ENCODE measurements around the gene KLHL14.

The KLHL14 gene

DNA sequence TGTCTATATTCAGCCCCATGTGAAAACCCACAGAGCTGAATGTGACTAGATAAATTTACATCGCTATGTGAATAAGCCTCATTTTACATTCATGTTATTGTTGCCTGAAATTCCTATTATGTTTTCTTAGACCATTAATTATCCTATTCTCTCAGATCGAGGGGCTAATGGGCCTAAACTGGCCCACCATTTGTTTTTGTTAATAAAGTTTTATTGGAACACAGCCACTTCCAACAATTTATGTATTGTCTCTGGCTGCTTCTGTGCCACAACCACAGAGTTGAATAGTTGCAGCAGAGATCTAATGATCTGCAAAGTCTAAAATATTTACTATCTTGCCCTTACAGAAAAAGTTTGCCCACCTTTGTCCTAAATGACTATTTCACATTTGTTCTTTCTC, 61.0 kb downstream of the KLHL14 start:
- TF ChIP-seq, protein P1, sequence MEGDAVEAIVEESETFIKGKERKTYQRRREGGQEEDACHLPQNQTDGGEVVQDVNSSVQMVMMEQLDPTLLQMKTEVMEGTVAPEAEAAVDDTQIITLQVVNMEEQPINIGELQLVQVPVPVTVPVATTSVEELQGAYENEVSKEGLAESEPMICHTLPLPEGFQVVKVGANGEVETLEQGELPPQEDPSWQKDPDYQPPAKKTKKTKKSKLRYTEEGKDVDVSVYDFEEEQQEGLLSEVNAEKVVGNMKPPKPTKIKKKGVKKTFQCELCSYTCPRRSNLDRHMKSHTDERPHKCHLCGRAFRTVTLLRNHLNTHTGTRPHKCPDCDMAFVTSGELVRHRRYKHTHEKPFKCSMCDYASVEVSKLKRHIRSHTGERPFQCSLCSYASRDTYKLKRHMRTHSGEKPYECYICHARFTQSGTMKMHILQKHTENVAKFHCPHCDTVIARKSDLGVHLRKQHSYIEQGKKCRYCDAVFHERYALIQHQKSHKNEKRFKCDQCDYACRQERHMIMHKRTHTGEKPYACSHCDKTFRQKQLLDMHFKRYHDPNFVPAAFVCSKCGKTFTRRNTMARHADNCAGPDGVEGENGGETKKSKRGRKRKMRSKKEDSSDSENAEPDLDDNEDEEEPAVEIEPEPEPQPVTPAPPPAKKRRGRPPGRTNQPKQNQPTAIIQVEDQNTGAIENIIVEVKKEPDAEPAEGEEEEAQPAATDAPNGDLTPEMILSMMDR (IDR thresholded peaks at IDR 0.05; ENCODE audit: low read depth, low read length): no peak
- no peak for TF ChIP-seq EZH2phosphoT487 (IDR thresholded peaks at IDR 0.05; ENCODE audit: low read depth)
- no peaks in the 10 kb centered on the region for H3K9me3 ChIP-seq (ENCODE audit: insufficient read depth, low read length)
- H3K36me3 ChIP-seq (replicated peaks; ENCODE audit: low read depth, low read length): peaks cover 23% of the 10 kb centered on the region
- no peak overlapping the region for H3K4me3 ChIP-seq (ENCODE audit: low read length)
- H3K4me1 ChIP-seq (ENCODE audit: low read length): peaks cover 31% of the 10 kb centered on the region
- no peak overlapping the region for H3K9ac ChIP-seq (ENCODE audit: low read length)
- H4K20me1 ChIP-seq (ENCODE audit: insufficient read depth, low read length): peaks cover 71% of the 10 kb centered on the region
- no peak overlapping the region for H3K4me2 ChIP-seq (ENCODE audit: low read length)
- H3K79me2 ChIP-seq (ENCODE audit: low read length): peaks cover 83% of the 10 kb centered on the region
- no peaks in the 10 kb centered on the region for H3K27me3 ChIP-seq (ENCODE audit: low read depth, low read length)
- H2AFZ ChIP-seq (ENCODE audit: low read depth, low read length): no peak overlapping the region
- H3K27ac ChIP-seq (ENCODE audit: low read length): no peak overlapping the region

DNA sequence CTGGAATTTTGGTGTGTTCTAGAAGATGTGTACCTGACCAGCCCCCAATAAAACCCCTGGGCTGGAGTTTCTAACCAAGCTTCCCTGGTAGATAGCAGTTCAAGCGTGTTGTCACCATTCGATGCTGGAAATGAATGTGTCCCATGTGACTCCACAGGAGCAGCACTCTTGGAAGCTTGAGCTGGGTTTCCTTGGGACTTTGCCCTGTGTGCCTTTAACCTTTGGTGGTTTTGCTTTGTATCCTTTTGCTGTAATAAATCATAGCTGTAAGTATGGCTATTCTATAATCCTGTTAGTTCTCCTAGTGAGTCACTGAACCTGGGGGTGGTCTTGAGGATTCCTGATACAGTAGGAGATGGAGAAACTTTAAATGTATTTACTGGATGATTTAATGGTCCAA, 65.2 kb downstream of the KLHL14 start:
- TF ChIP-seq, protein P1 (IDR thresholded peaks at IDR 0.05; ENCODE audit: low read depth, low read length): no peak
- TF ChIP-seq EZH2phosphoT487 (IDR thresholded peaks at IDR 0.05; ENCODE audit: low read depth): no peak
- no peak overlapping the region for H3K4me2 ChIP-seq (ENCODE audit: low read length)
- H3K36me3 ChIP-seq (replicated peaks; ENCODE audit: low read depth, low read length): peaks cover 30% of the 10 kb centered on the region
- H3K27me3 ChIP-seq (ENCODE audit: low read depth, low read length): no peaks in the 10 kb centered on the region
- no peaks in the 10 kb centered on the region for H3K9me3 ChIP-seq (ENCODE audit: insufficient read depth, low read length)
- peaks cover 4% of the 10 kb centered on the region for H3K4me1 ChIP-seq (ENCODE audit: low read length)
- H3K9ac ChIP-seq (ENCODE audit: low read length): no peak overlapping the region
- H3K4me3 ChIP-seq (ENCODE audit: low read length): no peak overlapping the region
- peaks cover 86% of the 10 kb centered on the region for H4K20me1 ChIP-seq (ENCODE audit: insufficient read depth, low read length)
- H2AFZ ChIP-seq (ENCODE audit: low read depth, low read length): no peak overlapping the region
- no peak overlapping the region for H3K27ac ChIP-seq (ENCODE audit: low read length)
- peaks cover 84% of the 10 kb centered on the region for H3K79me2 ChIP-seq (ENCODE audit: low read length)

DNA sequence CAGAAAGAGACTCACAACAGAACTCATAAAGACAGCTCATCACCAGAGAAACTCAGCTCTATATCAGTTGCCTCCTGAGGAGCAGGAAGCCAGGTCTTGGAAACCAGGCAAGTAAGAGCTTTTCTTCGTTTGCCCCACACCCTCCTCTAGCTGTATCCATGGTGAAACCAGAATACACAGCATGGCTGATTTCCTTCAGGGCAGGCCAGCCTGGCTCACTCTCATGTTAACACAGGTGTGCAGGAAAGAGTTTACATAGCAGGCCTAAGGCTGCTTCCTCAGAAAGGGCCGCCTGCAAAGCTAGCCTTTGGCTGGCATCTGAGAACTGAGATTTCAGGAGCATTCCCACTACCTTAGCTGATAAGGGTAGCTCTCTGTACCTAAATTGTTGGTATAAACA, 65.7 kb downstream of the KLHL14 start:
- Histone ChIP-seq H3K79me2 (ENCODE audit: low read length) (peaks cover 80% of the 10 kb centered on the region), H3K9ac (ENCODE audit: low read length) (no peak overlapping the region), H3K27me3 (ENCODE audit: low read depth, low read length) (no peaks in the 10 kb centered on the region), H3K9me3 (ENCODE audit: insufficient read depth, low read length) (no peaks in the 10 kb centered on the region), H3K36me3 (replicated peaks; ENCODE audit: low read depth, low read length) (peaks cover 30% of the 10 kb centered on the region), H3K4me3 (ENCODE audit: low read length) (no peak overlapping the region), H3K27ac (ENCODE audit: low read length) (no peak overlapping the region), H4K20me1 (ENCODE audit: insufficient read depth, low read length) (peaks cover 83% of the 10 kb centered on the region), H3K4me1 (ENCODE audit: low read length) (no peaks in the 10 kb centered on the region), H2AFZ (ENCODE audit: low read depth, low read length) (no peak overlapping the region), H3K4me2 (ENCODE audit: low read length) (no peak overlapping the region)
- TF ChIP-seq, protein P1 (IDR thresholded peaks at IDR 0.05; ENCODE audit: low read depth, low read length): no peak

DNA sequence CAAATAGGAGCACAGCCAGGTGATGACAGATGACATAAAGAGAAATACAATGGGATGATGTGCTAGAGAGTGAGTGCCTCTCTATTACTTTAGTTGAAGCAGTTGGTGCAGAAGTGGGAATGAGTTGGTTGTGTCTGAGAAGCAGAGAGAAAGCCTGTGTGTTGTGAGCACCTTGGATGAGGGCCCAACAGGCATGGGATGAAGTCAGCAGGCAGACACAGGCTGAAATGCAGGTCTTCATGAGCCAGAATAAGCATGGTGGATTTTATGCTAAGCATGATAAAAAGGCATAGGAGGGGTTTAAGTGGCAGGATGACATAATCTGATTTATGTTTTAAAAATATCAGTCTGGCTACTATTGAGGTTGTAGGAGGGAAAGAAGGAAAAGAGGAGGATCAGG, 71.5 kb downstream of the KLHL14 start:
- H3K9me3 ChIP-seq (ENCODE audit: insufficient read depth, low read length): no peaks in the 10 kb centered on the region
- H3K4me2 ChIP-seq (ENCODE audit: low read length): no peak overlapping the region
- no peak for TF ChIP-seq EZH2phosphoT487 (IDR thresholded peaks at IDR 0.05; ENCODE audit: low read depth)
- TF ChIP-seq, protein P1 (IDR thresholded peaks at IDR 0.05; ENCODE audit: low read depth, low read length): no peak

More for the DNA sequence above, 71.5 kb downstream of the KLHL14 start:
- Histone ChIP-seq H3K27ac (ENCODE audit: low read length) (no peak overlapping the region), H3K36me3 (replicated peaks; ENCODE audit: low read depth, low read length) (peaks cover 4% of the 10 kb centered on the region), H3K27me3 (ENCODE audit: low read depth, low read length) (no peaks in the 10 kb centered on the region), H3K4me1 (ENCODE audit: low read length) (peaks cover 8% of the 10 kb centered on the region), H2AFZ (ENCODE audit: low read depth, low read length) (no peak overlapping the region), H3K79me2 (ENCODE audit: low read length) (peaks cover 72% of the 10 kb centered on the region), H4K20me1 (ENCODE audit: insufficient read depth, low read length) (peaks cover 72% of the 10 kb centered on the region), H3K9ac (ENCODE audit: low read length) (no peak overlapping the region), H3K4me3 (ENCODE audit: low read length) (no peak overlapping the region)

Measured in OCI-LY3 (cell line).